ENCODE data around the gene DOK6.
"Not testable (repeated sequence)": the region's sequence is repeated elsewhere in the genome, so short reads cannot be mapped to it uniquely, and the experiment has no call there.

DOK6 gene

GRCh38 chr18:69820538-69820937, 419.9 kb downstream of the DOK6 start:
- DNase-seq, result no peak

GRCh38 chr18:69830189-69830588, 429.5 kb downstream of the DOK6 start:
- DNase-seq, result no peak

- not testable (repeated sequence) for DNase-seq
These were observed 434.3 kb downstream of the DOK6 start for GRCh38 chr18:69834980-69835379.

DNA sequence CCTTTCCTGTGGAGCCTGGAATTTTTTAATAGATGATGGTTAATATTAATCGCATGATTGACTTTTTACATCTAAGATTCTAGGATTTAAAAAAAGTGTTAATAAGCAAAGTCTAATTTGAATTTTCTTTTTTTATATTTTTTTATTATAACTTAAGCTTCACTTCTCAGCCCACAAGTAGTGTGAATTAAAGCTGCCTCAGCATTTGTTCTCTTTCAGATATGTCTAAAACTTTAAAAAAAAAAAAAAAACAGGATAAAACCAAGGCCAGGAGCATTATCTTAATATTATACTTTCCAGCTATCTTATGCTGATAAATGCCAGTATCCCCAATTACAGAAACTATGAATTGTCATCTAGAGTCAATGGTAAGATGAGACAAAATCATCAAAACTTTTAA, 437.3 kb downstream of the DOK6 start:
- no peak for DNase-seq

GRCh38 chr18:69838620-69839411, 438.1 kb downstream of the DOK6 start:
- DNase-seq, result peak in 1 of 2 donors; percentile 9

DNA sequence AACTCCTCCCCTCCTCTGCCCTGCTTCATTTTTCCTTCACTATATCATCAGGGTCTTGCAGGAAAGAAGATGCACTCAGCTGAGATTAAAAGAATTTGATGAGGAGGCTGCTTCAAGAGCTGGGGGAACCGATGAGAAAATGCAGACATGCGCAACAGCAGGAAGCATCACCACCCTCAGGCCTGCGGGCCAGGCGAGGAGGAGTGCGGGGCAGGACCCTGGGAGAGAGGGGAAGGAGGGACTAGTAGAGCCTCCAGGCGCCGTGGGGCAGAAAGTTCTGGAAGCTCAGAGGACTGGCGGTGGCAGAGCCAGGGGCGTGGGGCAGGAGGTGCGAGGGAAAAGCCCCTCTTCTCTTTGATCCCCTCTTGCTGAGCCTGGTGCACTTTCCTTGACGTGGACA, 438.8 kb downstream of the DOK6 start:
- DNase-seq, result no peak

- DNase-seq, result no peak
These were observed 439.3 kb downstream of the DOK6 start for GRCh38 chr18:69840001-69840400.

- no peak for DNase-seq
These were observed 439.8 kb downstream of the DOK6 start for GRCh38 chr18:69840445-69840844.

DNA sequence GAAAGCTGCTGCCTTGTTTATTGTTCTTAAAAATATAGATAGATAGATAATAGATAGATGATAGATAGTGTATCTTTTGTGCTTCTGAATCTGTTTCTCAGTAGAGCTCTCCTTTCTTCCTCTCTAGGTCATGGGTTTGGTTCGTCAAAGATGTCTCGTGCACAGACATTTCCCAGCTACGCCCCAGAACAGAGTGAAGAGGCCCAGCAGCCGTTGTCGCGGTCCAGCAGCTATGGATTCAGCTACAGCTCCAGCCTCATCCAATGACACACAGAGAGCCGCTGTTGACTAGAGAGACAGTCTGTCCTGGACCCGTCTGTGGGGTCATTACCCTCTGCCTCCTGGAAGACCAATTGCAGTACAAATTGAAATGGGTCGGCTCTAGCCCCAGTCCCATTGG, 440.4 kb downstream of the DOK6 start:
- no peak for DNase-seq

- no peak for DNase-seq
These were observed 442.3 kb downstream of the DOK6 start for GRCh38 chr18:69843015-69843414.

DNA sequence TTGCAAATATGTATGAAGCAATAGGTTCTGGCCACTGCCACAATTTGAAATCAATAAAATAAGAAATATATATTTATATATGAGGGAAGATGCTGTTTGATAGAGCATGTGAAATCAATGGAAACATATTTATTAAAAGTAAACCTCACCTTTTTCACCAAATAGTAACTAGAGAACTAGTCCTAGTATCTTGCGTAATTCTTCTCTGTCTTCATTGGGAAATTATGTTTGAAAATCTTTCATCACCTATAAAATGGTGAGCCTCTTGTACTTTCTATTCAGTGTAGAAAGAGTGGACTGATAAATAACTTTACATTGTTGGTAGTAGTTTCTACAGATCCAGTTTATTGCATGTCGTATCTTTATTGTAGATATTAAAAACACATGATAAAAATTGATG, 444.0 kb downstream of the DOK6 start:
- no peak for DNase-seq

- no peak for DNase-seq
These were observed 445.2 kb downstream of the DOK6 start for GRCh38 chr18:69845593-69846506.

GRCh38 chr18:69853051-69853450, 452.4 kb downstream of the DOK6 start:
- no peak for DNase-seq

DNA sequence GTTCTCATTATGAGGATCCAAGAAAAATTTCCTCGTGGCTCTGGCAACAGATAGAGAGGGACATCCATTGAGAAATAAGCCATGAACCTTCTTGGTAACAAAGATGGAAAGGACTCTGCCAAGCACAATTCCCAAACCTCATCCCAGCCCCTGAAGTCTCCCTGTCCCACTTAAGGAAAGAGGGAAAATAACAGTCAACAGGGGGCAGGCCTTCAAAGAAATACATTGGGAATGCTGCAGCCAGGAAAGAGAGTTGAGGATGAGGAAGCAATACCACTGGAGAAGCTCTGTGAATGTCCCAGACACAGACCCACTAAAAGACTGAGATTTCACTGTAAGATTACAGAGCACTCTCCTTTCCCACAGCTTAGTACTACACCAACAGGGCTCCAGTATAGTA, 453.8 kb downstream of the DOK6 start:
- no peak for DNase-seq

GRCh38 chr18:69858897-69859296, 458.2 kb downstream of the DOK6 start:
- no peak for DNase-seq

GRCh38 chr18:69864802-69865201, 464.1 kb downstream of the DOK6 start:
- not testable (repeated sequence) for DNase-seq

DNA sequence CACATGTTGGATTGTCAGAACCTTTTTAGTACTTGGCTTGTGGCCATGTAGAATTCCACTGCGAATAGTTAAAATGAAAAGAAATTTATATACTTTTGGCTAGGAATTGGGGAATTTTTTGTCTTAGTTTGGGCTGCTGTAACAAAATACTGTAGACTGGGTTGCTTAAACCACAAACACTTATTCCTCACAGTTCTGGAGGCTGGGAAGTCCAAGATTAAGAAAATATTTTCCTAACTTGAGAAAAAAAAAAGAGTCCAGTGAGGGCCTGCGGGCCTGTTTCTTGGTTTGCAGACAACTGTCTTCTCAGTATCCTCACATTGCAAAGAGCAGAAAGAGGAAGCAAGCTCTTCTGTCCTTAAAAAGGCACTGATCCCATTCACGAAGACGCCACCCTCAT, 465.1 kb downstream of the DOK6 start:
- no peak for DNase-seq

- no peak for DNase-seq
These were observed 465.5 kb downstream of the DOK6 start for GRCh38 chr18:69866212-69866611.

GRCh38 chr18:69870736-69871135, 470.0 kb downstream of the DOK6 start:
- DNase-seq, result no peak

DNA sequence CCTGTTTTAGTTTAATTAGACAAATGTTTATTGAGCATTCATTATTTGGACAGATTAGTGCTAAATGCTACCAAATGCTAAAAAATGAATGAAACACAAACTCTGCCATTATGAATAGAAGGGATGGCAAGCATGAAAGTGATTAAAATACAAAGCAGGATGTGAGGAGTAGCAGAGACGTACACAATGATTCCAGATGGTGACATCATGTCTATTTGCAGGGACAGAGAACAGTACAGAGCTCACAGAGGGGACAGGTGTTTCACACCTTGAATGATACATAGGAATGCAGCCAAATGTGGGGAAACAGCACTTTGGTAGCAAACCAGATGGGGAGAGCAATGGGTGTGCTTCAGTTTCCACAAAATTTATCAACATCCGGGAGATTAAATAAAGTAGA, 470.7 kb downstream of the DOK6 start:
- no peak for DNase-seq

DNA sequence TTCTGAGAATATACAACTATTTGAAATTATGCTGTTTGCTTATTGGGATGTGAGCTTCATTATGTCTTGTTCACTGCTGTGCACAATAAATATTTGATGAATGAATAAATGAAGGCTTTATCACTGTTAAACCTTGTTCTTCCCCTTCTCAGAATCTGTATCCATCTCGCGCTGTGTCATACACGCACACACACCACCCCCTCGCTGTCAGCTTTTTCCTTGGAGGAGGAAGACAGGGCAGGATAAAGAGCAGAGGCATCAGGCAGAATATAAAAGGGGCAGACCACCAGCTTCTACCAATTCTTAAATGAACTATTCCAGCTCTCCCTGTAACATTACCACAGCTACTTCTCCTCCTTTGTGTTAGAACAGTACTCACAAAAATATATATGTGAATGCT, 472.0 kb downstream of the DOK6 start:
- DNase-seq, result no peak

DNA sequence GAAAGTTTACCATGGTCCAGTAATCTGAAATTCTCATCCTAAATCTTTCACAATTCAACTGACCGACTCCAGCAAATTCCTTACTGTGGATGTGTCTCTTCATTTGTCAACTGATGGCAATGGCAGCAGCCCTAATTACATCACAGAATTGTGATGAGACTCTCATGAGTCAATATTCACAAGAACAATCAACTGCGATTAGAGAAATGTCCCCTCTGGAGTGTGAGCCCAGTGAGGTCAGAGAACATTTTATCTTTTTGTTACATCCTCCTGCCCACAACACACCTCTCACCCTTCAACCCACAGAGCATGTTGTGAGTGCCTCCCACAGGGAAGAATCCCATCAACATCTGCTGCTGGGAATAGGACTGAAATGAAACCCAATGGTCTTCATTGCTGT, 473.4 kb downstream of the DOK6 start:
- no peak for DNase-seq

DNA sequence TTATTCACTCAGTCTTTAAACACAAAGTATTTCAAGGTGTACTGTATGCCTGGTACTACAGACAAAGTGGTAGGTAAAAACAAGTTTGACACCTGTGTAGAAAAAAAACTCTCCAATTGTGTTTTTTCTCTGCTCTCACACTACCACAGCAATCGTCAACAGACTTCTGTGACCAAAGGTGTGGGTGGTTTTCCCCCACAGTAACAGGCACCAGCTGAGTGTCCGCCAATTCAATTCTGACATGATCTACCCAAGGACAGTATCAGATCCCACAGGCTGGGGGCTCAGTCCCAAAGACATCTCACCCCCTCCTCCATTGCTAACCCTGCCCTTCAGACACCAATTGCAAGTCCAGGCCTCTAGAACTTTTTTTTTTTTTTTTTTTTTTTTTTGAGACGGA, 475.8 kb downstream of the DOK6 start:
- no peak for DNase-seq
